ENCODE data around the gene C15orf40.
"Not testable (repeated sequence)": the region's sequence is repeated elsewhere in the genome, so short reads cannot be mapped to it uniquely, and the experiment has no call there.

Gene C15orf40

DNA sequence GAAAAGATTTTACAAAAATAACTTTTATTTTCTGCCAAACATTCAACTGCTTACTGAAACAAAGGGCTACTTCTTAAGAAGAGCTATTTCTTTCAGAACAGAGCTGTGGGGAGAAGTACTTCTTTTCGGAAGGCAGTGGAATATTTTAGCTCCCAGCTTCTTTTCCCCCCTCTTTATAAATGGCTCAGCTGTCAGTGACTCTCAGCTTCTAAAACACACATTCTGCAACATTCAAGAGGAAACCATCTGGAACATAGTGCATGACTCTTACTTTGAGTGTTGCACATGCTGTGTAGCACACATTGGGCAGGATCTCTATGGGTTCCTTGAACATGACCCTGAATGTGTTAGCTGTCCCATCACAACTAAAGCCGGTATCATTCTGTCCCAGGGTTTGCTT lies 7.0 kb upstream of the C15orf40 start:
- Histone ChIP-seq H3K9me3 (ENCODE audit: control insufficient read depth, low read length) (no peaks in the 10 kb centered on the region), H3K4me3 (ENCODE audit: insufficient read depth, low read depth, low read length) (no peak overlapping the region), H3K27me3 (ENCODE audit: control insufficient read depth, insufficient read depth, low read length, poor library complexity, severe bottlenecking) (no peaks in the 10 kb centered on the region), H3K27ac (ENCODE audit: insufficient read depth, low read depth, low read length, poor library complexity, severe bottlenecking) (no peak overlapping the region), H3K4me1 (ENCODE audit: control insufficient read depth, insufficient read depth, low read length) (no peaks in the 10 kb centered on the region), H3K36me3 (ENCODE audit: control insufficient read depth, insufficient read depth, low read length) (peaks cover 9% of the 10 kb centered on the region)
- WGBS, 2 experiments: 78 to 100% methylated on average over 1 to 2 of the region's 2 CpGs

GRCh38 chr15:83016906-83017305 lies 5.5 kb upstream of the C15orf40 start:
- no peaks in the 10 kb centered on the region for H3K9me3 ChIP-seq (ENCODE audit: control insufficient read depth, low read length)
- no peak overlapping the region for H3K27ac ChIP-seq (ENCODE audit: insufficient read depth, low read depth, low read length, poor library complexity, severe bottlenecking)
- H3K4me1 ChIP-seq (ENCODE audit: control insufficient read depth, insufficient read depth, low read length): peaks cover 1% of the 10 kb centered on the region
- H3K36me3 ChIP-seq (ENCODE audit: control insufficient read depth, insufficient read depth, low read length): peaks cover 9% of the 10 kb centered on the region
- no peaks in the 10 kb centered on the region for H3K27me3 ChIP-seq (ENCODE audit: control insufficient read depth, insufficient read depth, low read length, poor library complexity, severe bottlenecking)
- 97% methylated on average over 4 of the region's 5 CpGs for whole genome bisulfite sequencing, 2 experiments
- H3K4me3 ChIP-seq (ENCODE audit: insufficient read depth, low read depth, low read length): no peak overlapping the region

GRCh38 chr15:83015361-83015760 lies 3.9 kb upstream of the C15orf40 start:
- Histone ChIP-seq H3K4me1 (ENCODE audit: control insufficient read depth, insufficient read depth, low read length) (peaks cover 3% of the 10 kb centered on the region), H3K4me3 (ENCODE audit: insufficient read depth, low read depth, low read length) (no peak overlapping the region), H3K9me3 (ENCODE audit: control insufficient read depth, low read length) (no peaks in the 10 kb centered on the region), H3K36me3 (ENCODE audit: control insufficient read depth, insufficient read depth, low read length) (peaks cover 7% of the 10 kb centered on the region), H3K27ac (ENCODE audit: insufficient read depth, low read depth, low read length, poor library complexity, severe bottlenecking) (no peak overlapping the region), H3K27me3 (ENCODE audit: control insufficient read depth, insufficient read depth, low read length, poor library complexity, severe bottlenecking) (no peaks in the 10 kb centered on the region)
- 92 to 94% methylated on average over 4 of the region's 4 CpGs for WGBS, 2 experiments

- no peak overlapping the region for H3K4me3 ChIP-seq (ENCODE audit: insufficient read depth, low read depth, low read length)
- H3K36me3 ChIP-seq (ENCODE audit: control insufficient read depth, insufficient read depth, low read length): peaks cover 9% of the 10 kb centered on the region
- no peaks in the 10 kb centered on the region for H3K9me3 ChIP-seq (ENCODE audit: control insufficient read depth, low read length)
- WGBS, 2 experiments: 81 to 85% methylated on average over 5 of the region's 5 CpGs
- no peak overlapping the region for H3K27ac ChIP-seq (ENCODE audit: insufficient read depth, low read depth, low read length, poor library complexity, severe bottlenecking)
- H3K27me3 ChIP-seq (ENCODE audit: control insufficient read depth, insufficient read depth, low read length, poor library complexity, severe bottlenecking): no peaks in the 10 kb centered on the region
- H3K4me1 ChIP-seq (ENCODE audit: control insufficient read depth, insufficient read depth, low read length): peaks cover 3% of the 10 kb centered on the region
Observed at GRCh38 chr15:83014205-83014653, 2.8 kb upstream of the C15orf40 start.

GRCh38 chr15:83012636-83013035 lies 1.2 kb upstream of the C15orf40 start:
- Histone ChIP-seq H3K27ac (ENCODE audit: insufficient read depth, low read depth, low read length, poor library complexity, severe bottlenecking) (no peak overlapping the region), H3K4me3 (ENCODE audit: insufficient read depth, low read depth, low read length) (no peak overlapping the region)
- 96% methylated on average over 6 of the region's 6 CpGs for WGBS, 2 experiments

GRCh38 chr15:83012076-83012426 lies 612 bp upstream of the C15orf40 start:
- Histone ChIP-seq H3K4me3 (ENCODE audit: insufficient read depth, low read depth, low read length) (peak overlapping the region; percentile 97), H3K9me3 (ENCODE audit: control insufficient read depth, low read length) (no peaks in the 10 kb centered on the region), H3K4me1 (ENCODE audit: control insufficient read depth, insufficient read depth, low read length) (peaks cover 3% of the 10 kb centered on the region), H3K27me3 (ENCODE audit: control insufficient read depth, insufficient read depth, low read length, poor library complexity, severe bottlenecking) (no peaks in the 10 kb centered on the region), H3K36me3 (ENCODE audit: control insufficient read depth, insufficient read depth, low read length) (peaks cover 10% of the 10 kb centered on the region), H3K27ac (ENCODE audit: insufficient read depth, low read depth, low read length, poor library complexity, severe bottlenecking) (peak overlapping the region; percentile 57)
- 90% methylated on average over 9 of the region's 9 CpGs for WGBS, 2 experiments

More at GRCh38 chr15:83012636-83013035, 1.2 kb upstream of the C15orf40 start:
- H3K36me3 ChIP-seq (ENCODE audit: control insufficient read depth, insufficient read depth, low read length): peaks cover 8% of the 10 kb centered on the region
- no peaks in the 10 kb centered on the region for H3K27me3 ChIP-seq (ENCODE audit: control insufficient read depth, insufficient read depth, low read length, poor library complexity, severe bottlenecking)
- H3K4me1 ChIP-seq (ENCODE audit: control insufficient read depth, insufficient read depth, low read length): peaks cover 3% of the 10 kb centered on the region
- H3K9me3 ChIP-seq (ENCODE audit: control insufficient read depth, low read length): no peaks in the 10 kb centered on the region

GRCh38 chr15:83010709-83011270 lies 649 bp downstream of the C15orf40 start:
- Histone ChIP-seq H3K9me3 (ENCODE audit: control insufficient read depth, low read length) (no peaks in the 10 kb centered on the region), H3K36me3 (ENCODE audit: control insufficient read depth, insufficient read depth, low read length) (peaks cover 11% of the 10 kb centered on the region), H3K27me3 (ENCODE audit: control insufficient read depth, insufficient read depth, low read length, poor library complexity, severe bottlenecking) (no peaks in the 10 kb centered on the region), H3K27ac (ENCODE audit: insufficient read depth, low read depth, low read length, poor library complexity, severe bottlenecking) (peak overlapping the region; percentile 57), H3K4me1 (ENCODE audit: control insufficient read depth, insufficient read depth, low read length) (peaks cover 3% of the 10 kb centered on the region), H3K4me3 (ENCODE audit: insufficient read depth, low read depth, low read length) (peak overlapping the region; percentile 97)
- WGBS, 2 experiments: 17 to 18% methylated on average over 15 of the region's 15 CpGs

GRCh38 chr15:83000672-83001031 lies 10.8 kb downstream of the C15orf40 start:
- not testable (repeated sequence) for H3K9me3 ChIP-seq (ENCODE audit: control insufficient read depth, low read length); H3K4me3 ChIP-seq (ENCODE audit: insufficient read depth, low read depth, low read length); H3K27me3 ChIP-seq (ENCODE audit: control insufficient read depth, insufficient read depth, low read length, poor library complexity, severe bottlenecking); H3K36me3 ChIP-seq (ENCODE audit: control insufficient read depth, insufficient read depth, low read length); H3K4me1 ChIP-seq (ENCODE audit: control insufficient read depth, insufficient read depth, low read length); H3K27ac ChIP-seq (ENCODE audit: insufficient read depth, low read depth, low read length, poor library complexity, severe bottlenecking)
- WGBS, 2 experiments: 93 to 98% methylated on average over 3 of the region's 3 CpGs

GRCh38 chr15:82999905-83000671 lies 11.4 kb downstream of the C15orf40 start:
- Histone ChIP-seq H3K36me3 (ENCODE audit: control insufficient read depth, insufficient read depth, low read length) (no peaks in the 10 kb centered on the region), H3K27ac (ENCODE audit: insufficient read depth, low read depth, low read length, poor library complexity, severe bottlenecking) (no peak overlapping the region), H3K27me3 (ENCODE audit: control insufficient read depth, insufficient read depth, low read length, poor library complexity, severe bottlenecking) (no peaks in the 10 kb centered on the region), H3K9me3 (ENCODE audit: control insufficient read depth, low read length) (no peaks in the 10 kb centered on the region), H3K4me3 (ENCODE audit: insufficient read depth, low read depth, low read length) (no peak overlapping the region), H3K4me1 (ENCODE audit: control insufficient read depth, insufficient read depth, low read length) (no peaks in the 10 kb centered on the region)
- WGBS, 2 experiments: 53 to 55% methylated on average over 6 of the region's 6 CpGs

DNA sequence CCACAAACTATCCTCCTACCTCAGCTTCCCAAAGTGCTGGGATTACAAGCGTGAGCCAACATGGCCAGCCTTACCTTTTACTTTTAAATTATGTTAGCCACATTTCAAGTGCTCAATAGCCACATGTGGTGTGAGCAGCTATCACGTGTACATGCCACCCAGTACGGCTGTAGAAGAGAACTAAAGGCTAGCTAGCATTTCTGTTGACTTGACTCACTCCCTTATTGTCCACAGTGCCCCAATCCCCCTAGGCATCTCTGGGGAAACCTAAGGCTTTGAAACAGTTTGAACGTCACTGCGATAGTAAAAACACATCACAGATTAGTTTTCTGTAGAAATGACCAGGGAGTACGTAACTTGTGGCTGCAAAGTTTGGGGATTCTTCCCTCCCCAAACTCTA lies 12.0 kb downstream of the C15orf40 start:
- 95% methylated on average over 6 of the region's 6 CpGs for WGBS, 2 experiments
- H3K27ac ChIP-seq (ENCODE audit: insufficient read depth, low read depth, low read length, poor library complexity, severe bottlenecking): no peak overlapping the region
- H3K4me3 ChIP-seq (ENCODE audit: insufficient read depth, low read depth, low read length): no peak overlapping the region

More for the DNA sequence above, 12.0 kb downstream of the C15orf40 start:
- Histone ChIP-seq H3K36me3 (ENCODE audit: control insufficient read depth, insufficient read depth, low read length) (no peaks in the 10 kb centered on the region), H3K4me1 (ENCODE audit: control insufficient read depth, insufficient read depth, low read length) (no peaks in the 10 kb centered on the region), H3K27me3 (ENCODE audit: control insufficient read depth, insufficient read depth, low read length, poor library complexity, severe bottlenecking) (no peaks in the 10 kb centered on the region), H3K9me3 (ENCODE audit: control insufficient read depth, low read length) (no peaks in the 10 kb centered on the region)

Data from ectodermal cell (in vitro differentiated cells).